ENCODE measurements around the gene PRPH2. TPM values are rescaled to one million over a fixed set of nuclear protein-coding genes. Genes with fewer than 3 reads are reported as not detected.

The PRPH2 gene
- total and polyA plus RNA-seq, 8 donors, result 0.38 to 4.0 (median 0.83) TPM; not detected in 2

- peaks cover 0 to 8% (median 0%) of the 10 kb centered on the region in 4 donors for H3K4me1 ChIP-seq
- DNase-seq, result no peak
- peak overlapping the region in 2 of 5 donors; percentile 41 to 47 for H3K27ac ChIP-seq
- WGBS, 5 donors, result 68 to 81% (median 76%) methylated on average over 4 of the region's 4 CpGs
- intact Hi-C loops (cut with DNase I; ENCODE audit: low total_unique reads), result no loop called here
- H3K4me3 ChIP-seq, result no peak overlapping the region
- peaks cover 31 to 57% (median 52%) of the 10 kb centered on the region in 4 donors for H3K36me3 ChIP-seq
- H3K27me3 ChIP-seq, result no peaks in the 10 kb centered on the region
- TF ChIP-seq EP300 (IDR thresholded peaks at IDR 0.05), result no peak
- no peak for TF ChIP-seq POLR2A (IDR thresholded peaks at IDR 0.05)
- TF ChIP-seq CTCF (IDR thresholded peaks at IDR 0.05), result no peak
- no peak for TF ChIP-seq POLR2AphosphoS5 (IDR thresholded peaks at IDR 0.05)
- no peaks in the 10 kb centered on the region for H3K9me3 ChIP-seq
These were observed 27.8 kb downstream of the PRPH2 start for GRCh38 chr6:42694586-42694985.

- WGBS, 5 donors, result 94 to 100% (median 97%) methylated on average over 2 of the region's 2 CpGs
- Histone ChIP-seq H3K4me3 (no peak overlapping the region), H3K9me3 (no peaks in the 10 kb centered on the region), H3K4me1 (peaks cover 0 to 8% (median 0%) of the 10 kb centered on the region in 4 donors), H3K36me3 (peaks cover 38 to 65% (median 60%) of the 10 kb centered on the region in 4 donors), H3K27ac (peak overlapping the region in 3 of 5 donors; percentile 41 to 47 (median 45)), H3K27me3 (no peaks in the 10 kb centered on the region)
- TF ChIP-seq CTCF (IDR thresholded peaks at IDR 0.05) (no peak), EP300 (IDR thresholded peaks at IDR 0.05) (no peak), POLR2A (IDR thresholded peaks at IDR 0.05) (no peak), POLR2AphosphoS5 (IDR thresholded peaks at IDR 0.05) (no peak)
- intact Hi-C loops (cut with DNase I; ENCODE audit: low total_unique reads), result no loop called here
- no peak for DNase-seq
These were observed 28.6 kb downstream of the PRPH2 start for GRCh38 chr6:42693725-42694323.

- no peak for TF ChIP-seq POLR2AphosphoS5 (IDR thresholded peaks at IDR 0.05)
- no peak for TF ChIP-seq POLR2A (IDR thresholded peaks at IDR 0.05)
- no peak for TF ChIP-seq EP300 (IDR thresholded peaks at IDR 0.05)
- TF ChIP-seq CTCF (IDR thresholded peaks at IDR 0.05), result no peak
- no peak for DNase-seq
- peaks cover 0 to 8% (median 0%) of the 10 kb centered on the region in 4 donors for H3K4me1 ChIP-seq
- H3K36me3 ChIP-seq, result peaks cover 47 to 80% (median 75%) of the 10 kb centered on the region in 4 donors
- H3K27me3 ChIP-seq, result no peaks in the 10 kb centered on the region
- H3K4me3 ChIP-seq, result no peak overlapping the region
- H3K27ac ChIP-seq, result peak overlapping the region in 4 of 5 donors; percentile 15 to 47 (median 34)
- no peaks in the 10 kb centered on the region for H3K9me3 ChIP-seq
- WGBS, 5 donors, result 66 to 86% (median 83%) methylated on average over 4 of the region's 4 CpGs
- intact Hi-C loops (cut with DNase I; ENCODE audit: low total_unique reads), result no loop called here
These were observed 30.1 kb downstream of the PRPH2 start for GRCh38 chr6:42692137-42692911.

- H3K9me3 ChIP-seq, result no peaks in the 10 kb centered on the region
- no peak for TF ChIP-seq POLR2A (IDR thresholded peaks at IDR 0.05)
- no peak for TF ChIP-seq EP300 (IDR thresholded peaks at IDR 0.05)
- TF ChIP-seq POLR2AphosphoS5 (IDR thresholded peaks at IDR 0.05), result no peak
- no peak for TF ChIP-seq CTCF (IDR thresholded peaks at IDR 0.05)
- no peak for DNase-seq
- no peaks in the 10 kb centered on the region for H3K27me3 ChIP-seq
- H3K4me1 ChIP-seq, result peaks cover 0 to 4% (median 0%) of the 10 kb centered on the region in 4 donors
- peaks cover 49 to 92% (median 88%) of the 10 kb centered on the region in 4 donors for H3K36me3 ChIP-seq
- peak overlapping the region in 1 of 5 donors; percentile 45 for H3K27ac ChIP-seq
- intact Hi-C loops (cut with DNase I; ENCODE audit: low total_unique reads), result no loop called here
- WGBS, 5 donors, result 62 to 76% (median 67%) methylated on average over 2 of the region's 2 CpGs
- no peak overlapping the region for H3K4me3 ChIP-seq
These were observed 31.5 kb downstream of the PRPH2 start for GRCh38 chr6:42690872-42691271.

Data from stomach (tissue), 9 donors.